OCI-LY3 (cell line): ENCODE measurements around the gene SMYD1.

Experiments
- H2AFZ ChIP-seq: fragments of 200-600, 300-600 bp; shearing (Covaris generic); 2 replicates; pipeline ENCODE4 v1.6.0; 2014; ENCODE audit warnings: antibody characterized with exemption, low read depth, low read length
- H3K27ac ChIP-seq: fragments of 200-600, 300-600 bp; sonication (generic); 2 replicates; pipeline ENCODE4 v1.5.1; 2014; ENCODE audit warnings: mild to moderate bottlenecking, low read length, moderate library complexity, mixed read lengths
- H3K27me3 ChIP-seq: fragments of 200-600, 300-600 bp; sonication (generic); 2 replicates; pipeline ENCODE4 v1.6.1; 2014; ENCODE audit warnings: low read depth, low read length, mixed read lengths
- H3K36me3 ChIP-seq: fragments of 200-600, 300-600 bp; sonication (generic); replicated peaks from 2 replicates; pipeline ENCODE3; 2014; ENCODE audit warnings: low read depth, low read length, mixed read lengths
- H3K4me1 ChIP-seq: fragments of 300-600, 200-600 bp; sonication (generic); 2 replicates; pipeline ENCODE4 v1.6.1; 2014; ENCODE audit warnings: low read length, mixed read lengths
- H3K4me2 ChIP-seq: fragments of 200-600, 300-600 bp; sonication (generic); 2 replicates; pipeline ENCODE4 v1.6.1; 2014; ENCODE audit warnings: low read length, mixed read lengths
- H3K4me3 ChIP-seq: fragments of 300-600, 200-600 bp; sonication (generic); 2 replicates; pipeline ENCODE4 v1.5.1; 2014; ENCODE audit warnings: antibody characterized with exemption, mild to moderate bottlenecking, low read length, moderate library complexity
- H3K79me2 ChIP-seq: fragments of 300-600, 200-600 bp; shearing (Covaris generic); 2 replicates; pipeline ENCODE4 v1.6.1; 2014; ENCODE audit warnings: mild to moderate bottlenecking, low read length, mixed read lengths
- H3K9ac ChIP-seq: fragments of 300-600, 200-600 bp; shearing (Covaris generic); 2 replicates; pipeline ENCODE4 v1.6.0; 2014; ENCODE audit warnings: mild to moderate bottlenecking, low read length, moderate library complexity
- H3K9me3 ChIP-seq: fragments of 200-600, 300-600 bp; shearing (Covaris generic); 2 replicates; pipeline ENCODE4 v1.6.1; 2014; ENCODE audit warnings: low read length, mixed read lengths; ENCODE audit not compliant: insufficient read depth
- H4K20me1 ChIP-seq: fragments of 200-600, 300-600 bp; sonication (generic); 2 replicates; pipeline ENCODE4 v1.6.1; 2016; ENCODE audit warnings: low read length, mixed read lengths; ENCODE audit not compliant: insufficient read depth
- EZH2phosphoT487 ChIP-seq: fragments of 200-600 bp; shearing (Covaris generic); IDR thresholded peaks from 2 replicates; pipeline ENCODE4 v1.6.1; 2018; ENCODE audit warnings: antibody characterized with exemption, mixed run types, low read depth
- TF ChIP-seq, protein P1 (sequence below): fragments of 200-600, 300-600 bp; sonication (generic); IDR thresholded peaks from 2 replicates; pipeline ENCODE4 v1.5.1; 2014; ENCODE audit warnings: antibody characterized with exemption, low read length, low read depth

Gene SMYD1

DNA sequence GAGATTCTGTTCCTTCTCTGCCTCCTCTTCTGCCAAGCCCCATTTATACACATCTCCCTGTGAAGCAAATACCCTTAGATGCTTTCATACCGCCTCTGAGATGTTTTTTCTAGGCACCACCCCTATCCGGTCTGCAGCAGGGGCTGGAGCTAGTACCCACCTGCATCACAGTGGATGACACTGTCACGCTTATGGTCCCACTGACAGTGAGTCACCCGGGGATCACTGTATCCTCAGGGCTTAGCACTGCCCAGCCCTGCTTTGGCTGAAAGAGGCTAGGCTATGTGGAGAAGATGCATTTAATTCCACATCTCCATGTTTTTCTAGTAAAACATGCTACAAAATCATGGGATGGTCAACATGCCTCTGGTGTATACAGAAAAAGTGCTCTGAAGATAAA, 50.3 kb downstream of the SMYD1 start:
- TF ChIP-seq, protein P1, sequence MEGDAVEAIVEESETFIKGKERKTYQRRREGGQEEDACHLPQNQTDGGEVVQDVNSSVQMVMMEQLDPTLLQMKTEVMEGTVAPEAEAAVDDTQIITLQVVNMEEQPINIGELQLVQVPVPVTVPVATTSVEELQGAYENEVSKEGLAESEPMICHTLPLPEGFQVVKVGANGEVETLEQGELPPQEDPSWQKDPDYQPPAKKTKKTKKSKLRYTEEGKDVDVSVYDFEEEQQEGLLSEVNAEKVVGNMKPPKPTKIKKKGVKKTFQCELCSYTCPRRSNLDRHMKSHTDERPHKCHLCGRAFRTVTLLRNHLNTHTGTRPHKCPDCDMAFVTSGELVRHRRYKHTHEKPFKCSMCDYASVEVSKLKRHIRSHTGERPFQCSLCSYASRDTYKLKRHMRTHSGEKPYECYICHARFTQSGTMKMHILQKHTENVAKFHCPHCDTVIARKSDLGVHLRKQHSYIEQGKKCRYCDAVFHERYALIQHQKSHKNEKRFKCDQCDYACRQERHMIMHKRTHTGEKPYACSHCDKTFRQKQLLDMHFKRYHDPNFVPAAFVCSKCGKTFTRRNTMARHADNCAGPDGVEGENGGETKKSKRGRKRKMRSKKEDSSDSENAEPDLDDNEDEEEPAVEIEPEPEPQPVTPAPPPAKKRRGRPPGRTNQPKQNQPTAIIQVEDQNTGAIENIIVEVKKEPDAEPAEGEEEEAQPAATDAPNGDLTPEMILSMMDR, result no peak
- no peak for TF ChIP-seq EZH2phosphoT487
- no peak overlapping the region for H3K27ac ChIP-seq
- H3K36me3 ChIP-seq, result no peaks in the 10 kb centered on the region

GRCh38 chr2:88121678-88122077, 54.1 kb downstream of the SMYD1 start:
- no peaks in the 10 kb centered on the region for H4K20me1 ChIP-seq
- H2AFZ ChIP-seq, result no peak overlapping the region
- no peaks in the 10 kb centered on the region for H3K4me1 ChIP-seq
- H3K79me2 ChIP-seq, result no peaks in the 10 kb centered on the region
- no peaks in the 10 kb centered on the region for H3K9me3 ChIP-seq
- H3K9ac ChIP-seq, result no peak overlapping the region
- no peak for TF ChIP-seq EZH2phosphoT487
- TF ChIP-seq, protein P1, result no peak
- H3K4me3 ChIP-seq, result no peak overlapping the region
- peaks cover 20% of the 10 kb centered on the region for H3K27me3 ChIP-seq
- no peak overlapping the region for H3K27ac ChIP-seq
- H3K4me2 ChIP-seq, result no peak overlapping the region
- H3K36me3 ChIP-seq, result no peaks in the 10 kb centered on the region

More for the DNA sequence above, 50.3 kb downstream of the SMYD1 start:
- Histone ChIP-seq H3K79me2 (no peaks in the 10 kb centered on the region), H3K9me3 (no peaks in the 10 kb centered on the region), H4K20me1 (no peaks in the 10 kb centered on the region), H3K4me2 (no peak overlapping the region), H3K9ac (no peak overlapping the region), H3K27me3 (peaks cover 4% of the 10 kb centered on the region), H3K4me1 (no peaks in the 10 kb centered on the region), H2AFZ (no peak overlapping the region), H3K4me3 (no peak overlapping the region)

- Histone ChIP-seq H3K4me2 (no peak overlapping the region), H3K79me2 (no peaks in the 10 kb centered on the region), H3K4me1 (no peaks in the 10 kb centered on the region), H2AFZ (no peak overlapping the region), H3K9ac (no peak overlapping the region), H3K4me3 (no peak overlapping the region), H3K36me3 (no peaks in the 10 kb centered on the region), H3K9me3 (no peaks in the 10 kb centered on the region), H3K27me3 (peaks cover 20% of the 10 kb centered on the region), H4K20me1 (no peaks in the 10 kb centered on the region), H3K27ac (no peak overlapping the region)
- TF ChIP-seq, protein P1, result no peak
- no peak for TF ChIP-seq EZH2phosphoT487
Observed at GRCh38 chr2:88122141-88122884, 54.7 kb downstream of the SMYD1 start.

GRCh38 chr2:88123164-88123974, 55.7 kb downstream of the SMYD1 start:
- no peak overlapping the region for H3K27ac ChIP-seq
- H3K4me1 ChIP-seq, result no peaks in the 10 kb centered on the region
- no peaks in the 10 kb centered on the region for H3K36me3 ChIP-seq
- H3K9ac ChIP-seq, result no peak overlapping the region
- no peak overlapping the region for H3K4me2 ChIP-seq
- no peaks in the 10 kb centered on the region for H4K20me1 ChIP-seq
- H3K79me2 ChIP-seq, result no peaks in the 10 kb centered on the region
- no peaks in the 10 kb centered on the region for H3K9me3 ChIP-seq
- no peak overlapping the region for H2AFZ ChIP-seq
- TF ChIP-seq, protein P1, result no peak
- TF ChIP-seq EZH2phosphoT487, result no peak
- H3K27me3 ChIP-seq, result peaks cover 20% of the 10 kb centered on the region
- no peak overlapping the region for H3K4me3 ChIP-seq
